Sigmoid colon (tissue), 3 donors: ENCODE results near the gene CMSS1.

ENCODE experiments used
- CTCF ChIP-seq, 4 experiments: fragments of 450-650 bp in 3 of 4; fragments of 200-600 bp in 1 of 4; IDR thresholded peaks; one replicate each; pipeline ENCODE4 v1.5.1; 2016 to 2019; ENCODE audit warnings: antibody characterized with exemption in 4 of 4, mild to moderate bottlenecking in 3 of 4, moderate library complexity in 2 of 4
- POLR2A ChIP-seq, 2 donors: fragments of 450-650 bp; IDR thresholded peaks; one replicate each; pipeline ENCODE4 v1.6.1; 2016; ENCODE audit warnings: antibody characterized with exemption in 2 of 2, mild to moderate bottlenecking in 2 of 2, moderate library complexity in 2 of 2

- no peak for TF ChIP-seq CTCF (IDR thresholded peaks at IDR 0.05)
- no peak for TF ChIP-seq POLR2A (IDR thresholded peaks at IDR 0.05)
These were observed 45.0 kb upstream of the CMSS1 start for GRCh38 chr3:99772671-99773070.
